Mesenteric fat pad (tissue), 1 donor: ENCODE measurements around the gene ATRN. TPM values are rescaled to one million over a fixed set of nuclear protein-coding genes. Genes with fewer than 3 reads are reported as not detected.
"Not testable (repeated sequence)": the region's sequence is repeated elsewhere in the genome, so short reads cannot be mapped to it uniquely, and the experiment has no call there.

Experiments used
- DNase-seq: peaks from one replicate; pipeline ENCODE4 v3.0.0-alpha.2; 2020; ENCODE audit warnings: low spot score
- total RNA-seq: library from RNA; stranded (reverse); fragmentation: NEBNext Ultra II Directional; extraction: Animal tissue kit (Norgen Biotek cat#: 25700); gene quantifications from one replicate; pipeline ENCODE4 v1.2.1, GENCODE V29; 2021
- donor health status: DM: yes; HTN: yes; CAD: no.

ATRN gene
- total RNA-seq, 1 donor from 2014 or later: 32.5 TPM

GRCh38 chr20:3560578-3560977 lies 89.8 kb downstream of the ATRN start:
- DNase-seq: no peak

DNA sequence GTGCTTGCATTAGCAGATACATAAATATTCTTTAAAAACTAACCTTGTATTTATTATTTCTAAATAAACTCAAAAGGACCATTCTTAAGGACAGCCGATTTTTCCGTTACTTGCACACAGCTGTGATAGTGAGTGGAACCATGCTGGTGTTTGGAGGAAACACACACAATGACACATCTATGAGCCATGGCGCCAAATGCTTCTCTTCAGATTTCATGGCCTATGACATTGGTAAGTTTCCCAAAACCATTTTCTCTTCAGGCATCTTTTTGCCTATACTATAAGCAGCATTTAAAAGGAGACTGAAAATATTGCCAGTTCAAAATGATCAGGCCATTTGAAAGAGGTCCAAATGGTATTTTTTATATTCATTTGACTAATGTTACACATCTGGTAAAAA lies 92.3 kb downstream of the ATRN start:
- DNase-seq: no peak

GRCh38 chr20:3563548-3564177 lies 92.8 kb downstream of the ATRN start:
- DNase-seq: no peak

DNA sequence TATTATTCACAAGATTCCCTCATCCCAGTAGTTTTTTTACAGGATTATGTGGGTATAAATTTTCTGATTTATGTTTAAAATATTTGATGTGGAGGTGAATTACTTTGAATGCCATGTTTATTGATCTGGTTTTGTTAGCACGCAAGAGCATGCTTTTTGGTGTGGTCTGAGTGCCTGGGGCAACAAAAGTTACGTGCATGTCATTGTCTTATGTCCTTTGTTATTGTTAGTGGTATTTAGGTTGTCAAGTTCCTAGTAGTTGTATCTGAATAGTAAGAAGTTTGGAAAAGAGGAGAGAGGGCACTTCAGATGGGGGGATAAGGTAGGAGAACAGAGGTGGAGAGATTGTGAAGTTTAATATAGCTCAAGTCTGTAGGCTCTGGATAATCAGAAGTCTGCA lies 95.0 kb downstream of the ATRN start:
- no peak for DNase-seq

GRCh38 chr20:3572151-3572550 lies 101.3 kb downstream of the ATRN start:
- no peak for DNase-seq

- no peak for DNase-seq
Observed at GRCh38 chr20:3576363-3576762, 105.5 kb downstream of the ATRN start.

DNA sequence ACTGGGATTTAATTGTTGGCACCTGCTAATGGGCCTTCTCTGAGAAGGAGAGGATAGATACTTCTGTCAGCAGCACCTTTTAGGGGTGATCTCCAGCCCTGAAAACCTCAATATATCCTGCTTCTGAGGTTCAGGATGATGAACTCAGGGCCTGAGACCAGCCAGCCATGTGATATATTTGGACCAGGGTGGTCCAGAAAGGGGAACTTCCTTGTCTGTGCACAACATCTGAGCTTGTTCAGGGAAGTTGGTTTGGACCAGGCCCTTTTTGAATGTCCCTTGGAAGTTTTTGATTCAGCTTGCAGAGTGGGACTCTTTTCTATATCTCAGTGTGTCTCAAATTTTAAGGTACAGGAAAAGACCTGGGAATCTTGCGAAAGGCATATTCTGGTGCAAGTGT lies 106.5 kb downstream of the ATRN start:
- DNase-seq: no peak

DNA sequence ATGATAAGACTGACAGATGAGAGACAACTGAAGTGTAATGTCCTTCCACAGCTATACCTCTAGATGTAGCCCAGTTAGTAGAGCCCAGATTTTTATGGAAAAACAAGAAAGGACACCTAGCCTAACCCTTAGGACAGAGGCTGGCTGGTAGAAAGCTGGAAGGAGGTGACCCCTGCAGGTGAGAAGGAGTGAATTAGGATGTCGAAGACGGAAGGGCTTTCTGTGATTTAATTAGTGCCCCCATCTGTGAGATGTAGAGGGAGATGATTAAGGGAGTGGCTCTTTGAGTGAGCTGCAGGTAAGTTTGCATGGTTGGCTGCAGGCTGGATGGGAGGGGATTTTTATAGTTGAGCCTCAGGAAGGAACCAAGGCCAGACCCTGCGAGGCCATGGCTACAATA lies 109.6 kb downstream of the ATRN start:
- DNase-seq: no peak

DNA sequence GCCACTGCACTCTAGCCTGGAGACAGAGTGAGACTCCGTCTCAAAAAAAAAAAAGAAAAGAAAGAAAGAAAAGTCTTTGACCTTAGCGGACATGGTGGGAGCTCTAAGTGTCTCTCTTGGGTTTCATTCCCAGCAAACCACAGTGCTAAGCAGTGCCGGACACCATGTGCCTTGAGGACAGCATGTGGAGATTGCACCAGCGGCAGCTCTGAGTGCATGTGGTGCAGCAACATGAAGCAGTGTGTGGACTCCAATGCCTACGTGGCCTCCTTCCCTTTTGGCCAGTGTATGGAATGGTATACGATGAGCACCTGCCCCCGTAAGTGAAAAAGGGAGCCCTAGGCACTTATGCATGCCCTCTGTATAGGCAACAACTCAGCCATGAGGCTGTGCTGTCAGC lies 112.9 kb downstream of the ATRN start:
- no peak for DNase-seq

GRCh38 chr20:3586093-3586492 lies 115.3 kb downstream of the ATRN start:
- DNase-seq: no peak

- DNase-seq: no peak
Observed at GRCh38 chr20:3590164-3590563, 119.3 kb downstream of the ATRN start.

- DNase-seq: no peak
Observed at GRCh38 chr20:3592931-3593330, 122.1 kb downstream of the ATRN start.

DNA sequence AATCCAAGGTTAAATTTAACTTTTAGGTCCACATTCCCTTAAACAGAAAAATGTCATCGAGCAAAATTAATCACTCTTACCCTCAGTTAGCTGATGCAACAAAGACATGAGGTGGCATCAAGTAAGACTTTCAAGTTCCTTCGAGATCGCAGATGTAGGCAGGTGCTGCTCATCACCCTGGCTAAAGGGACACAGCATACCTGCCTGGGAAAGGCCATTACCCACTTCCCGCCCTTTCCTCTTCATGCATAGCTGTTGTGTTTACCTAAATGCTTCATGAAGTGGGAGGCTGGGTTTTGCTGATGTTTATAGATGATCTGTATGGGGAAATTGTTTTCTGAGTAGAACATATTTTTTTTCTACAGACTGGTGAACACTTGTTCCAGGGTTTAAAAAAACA lies 124.7 kb downstream of the ATRN start:
- no peak for DNase-seq

DNA sequence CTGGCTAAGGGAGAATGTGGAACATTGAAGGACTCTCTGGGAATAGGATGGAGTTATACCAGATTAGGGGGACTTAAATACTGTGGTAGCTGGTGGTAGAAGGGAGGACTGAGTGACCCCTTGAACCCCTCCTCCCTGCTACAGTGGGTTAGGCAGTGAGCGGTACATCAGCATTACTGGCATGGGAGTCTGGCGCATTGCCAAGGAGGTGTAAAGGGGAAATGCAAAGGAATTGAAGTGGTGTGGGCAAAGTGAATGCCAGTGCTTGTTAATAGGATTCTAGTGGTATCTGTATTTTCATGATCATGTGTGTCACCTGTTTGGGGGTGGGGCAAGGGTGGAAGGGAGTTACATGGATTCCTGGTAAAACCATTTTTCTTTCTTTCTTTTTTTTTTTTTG lies 132.3 kb downstream of the ATRN start:
- no peak for DNase-seq

DNA sequence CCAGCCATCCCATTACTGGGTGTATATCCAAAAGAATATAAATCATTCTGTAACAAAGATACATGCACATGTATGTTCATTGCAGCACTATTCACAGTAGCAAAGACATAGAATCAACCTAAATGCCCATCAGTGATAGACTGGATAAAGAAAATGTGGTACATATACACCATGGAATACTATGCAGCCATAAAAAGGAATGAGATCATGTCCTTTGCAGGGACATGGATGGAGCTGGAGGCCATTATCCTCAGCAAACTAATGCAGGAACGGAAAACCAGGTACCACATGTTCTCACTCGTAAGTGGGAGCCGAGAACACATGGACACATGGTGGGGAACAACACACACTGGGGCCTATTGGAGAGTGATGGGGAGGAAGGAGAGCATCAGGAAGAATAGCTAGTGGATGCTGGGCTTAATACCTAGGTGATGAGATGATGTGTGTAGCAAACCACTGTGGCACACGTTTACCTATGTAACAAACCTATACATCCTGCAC lies 134.6 kb downstream of the ATRN start:
- DNase-seq: not testable (repeated sequence)

DNA sequence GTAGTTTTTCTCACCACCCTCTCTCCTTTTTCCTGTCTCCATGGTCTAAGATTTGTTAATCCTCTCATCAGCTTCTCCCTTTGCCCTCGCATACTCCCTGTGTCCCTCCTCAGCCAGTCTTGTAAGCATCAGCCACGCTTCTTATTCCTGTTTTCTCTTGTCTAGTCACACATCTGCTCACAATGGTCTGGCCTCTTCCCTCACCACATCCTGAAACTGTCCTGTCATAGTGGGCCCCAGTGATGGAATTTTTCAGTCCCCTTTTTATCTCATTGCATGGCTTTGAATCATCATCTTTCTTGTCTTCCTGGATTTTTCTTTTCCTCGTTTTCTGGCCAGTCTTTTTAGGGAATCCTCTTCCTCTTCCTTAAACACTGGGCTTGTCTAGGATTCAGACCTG lies 135.2 kb downstream of the ATRN start:
- no peak for DNase-seq

DNA sequence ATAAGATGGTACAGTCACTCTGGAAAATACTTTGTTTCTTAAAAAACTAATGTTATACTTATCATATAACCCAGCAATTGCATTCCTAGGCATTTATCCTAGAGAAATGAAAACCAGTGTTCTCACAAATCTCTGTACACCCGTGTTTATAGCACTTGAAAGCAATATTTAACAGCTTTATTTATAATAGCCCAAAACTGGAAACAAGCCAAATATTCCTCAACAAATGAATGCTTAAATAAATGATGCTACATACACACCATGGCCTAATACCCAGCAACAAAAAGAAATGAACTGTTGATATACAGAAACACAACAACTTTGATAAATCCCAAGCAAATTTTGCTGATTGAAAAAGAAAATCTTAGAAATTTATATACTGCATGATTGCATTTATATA lies 141.1 kb downstream of the ATRN start:
- DNase-seq: no peak

- no peak for DNase-seq
Observed at GRCh38 chr20:3612795-3613572, 142.2 kb downstream of the ATRN start.

GRCh38 chr20:3613821-3614440 lies 143.1 kb downstream of the ATRN start:
- no peak for DNase-seq

DNA sequence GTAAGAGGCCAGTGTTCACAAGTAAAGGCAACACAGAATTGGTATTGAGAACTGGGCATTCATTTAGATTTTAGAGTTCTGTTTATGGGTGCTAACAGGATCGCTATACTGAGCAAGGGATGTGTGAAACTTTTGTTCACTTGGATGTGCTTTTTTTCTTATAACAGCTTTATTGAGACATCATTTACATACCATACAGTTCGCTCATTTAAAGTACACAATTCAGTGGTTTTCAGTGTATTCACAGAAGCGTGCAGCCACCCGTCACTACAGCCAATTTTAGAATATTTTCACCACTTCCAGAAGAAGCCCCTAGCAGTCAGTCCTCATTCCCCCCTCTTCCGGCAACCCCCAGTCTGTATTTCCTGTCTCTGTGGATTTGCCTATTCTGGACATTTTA lies 143.6 kb downstream of the ATRN start:
- no peak for DNase-seq

- DNase-seq: not testable (repeated sequence)
Observed at GRCh38 chr20:3615171-3615840, 144.5 kb downstream of the ATRN start.

DNA sequence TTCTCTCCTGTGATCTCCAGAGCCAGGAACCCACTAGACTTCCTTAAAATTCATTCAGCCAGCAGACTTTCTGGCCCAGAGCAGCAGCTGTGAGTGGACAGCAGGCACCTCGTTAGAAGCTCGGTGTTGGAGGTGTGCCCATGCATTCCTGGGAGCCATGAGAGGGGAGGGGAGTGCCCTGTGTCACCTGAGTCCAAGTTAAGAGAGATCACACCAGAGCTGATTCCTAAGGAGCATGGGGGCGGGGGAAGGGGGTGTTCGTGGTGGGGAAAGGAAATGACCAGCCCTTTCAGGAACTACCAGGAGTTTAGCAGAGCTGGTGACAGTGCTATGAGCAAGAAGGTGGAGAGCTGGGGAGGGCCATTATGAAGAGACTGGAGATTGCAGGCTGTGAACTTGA lies 145.4 kb downstream of the ATRN start:
- no peak for DNase-seq
